Measurements from ENCODE around the gene ICAM1. TPM values are rescaled to one million over a fixed set of nuclear protein-coding genes. Genes with fewer than 3 reads are reported as not detected.

The ICAM1 gene
- total and polyA plus RNA-seq, 2 of the 8 experiments (the other 6 are each of a cell fraction or from before 2014, with no cell fraction given), result 4.0 to 9.4 TPM

DNA sequence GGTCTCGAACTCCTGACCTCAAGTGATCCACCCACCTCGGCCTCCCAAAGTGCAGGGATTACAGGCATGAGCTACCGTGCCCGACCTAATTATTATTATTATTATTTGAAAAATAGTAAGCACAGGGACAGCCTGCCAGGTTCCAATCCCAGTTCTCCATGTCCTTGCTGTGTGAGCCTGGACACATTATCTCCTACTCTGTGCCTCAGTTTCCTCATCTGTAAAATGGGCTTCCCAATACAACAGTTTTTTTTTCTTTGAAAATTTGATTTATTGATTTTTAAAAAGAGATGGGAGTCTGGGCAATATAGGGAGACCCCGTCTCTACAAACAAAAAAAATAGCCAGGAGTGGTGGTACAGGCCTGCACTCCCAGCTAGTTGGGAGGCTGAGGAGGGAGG, 35.4 kb downstream of the ICAM1 start:
- WGBS, 2 experiments (ENCODE audit: extremely low coverage in 1 of 2, insufficient coverage in 1 of 2, insufficient read length in 1 of 2, insufficient replicate concordance in 2 of 2, low coverage in 1 of 2, low lambda C conversion rate in 2 of 2, missing lambda C conversion rate in 1 of 2), result 91% methylated on average over 5 of the region's 5 CpGs; no CpG with 5 or more reads in 1 of the 2 experiments
- H4K8ac ChIP-seq (ENCODE audit: extremely low read depth, insufficient read depth, low read length), result no peak overlapping the region
- TF ChIP-seq, protein P1, sequence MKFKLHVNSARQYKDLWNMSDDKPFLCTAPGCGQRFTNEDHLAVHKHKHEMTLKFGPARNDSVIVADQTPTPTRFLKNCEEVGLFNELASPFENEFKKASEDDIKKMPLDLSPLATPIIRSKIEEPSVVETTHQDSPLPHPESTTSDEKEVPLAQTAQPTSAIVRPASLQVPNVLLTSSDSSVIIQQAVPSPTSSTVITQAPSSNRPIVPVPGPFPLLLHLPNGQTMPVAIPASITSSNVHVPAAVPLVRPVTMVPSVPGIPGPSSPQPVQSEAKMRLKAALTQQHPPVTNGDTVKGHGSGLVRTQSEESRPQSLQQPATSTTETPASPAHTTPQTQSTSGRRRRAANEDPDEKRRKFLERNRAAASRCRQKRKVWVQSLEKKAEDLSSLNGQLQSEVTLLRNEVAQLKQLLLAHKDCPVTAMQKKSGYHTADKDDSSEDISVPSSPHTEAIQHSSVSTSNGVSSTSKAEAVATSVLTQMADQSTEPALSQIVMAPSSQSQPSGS (IDR thresholded peaks at IDR 0.05; ENCODE audit: low read length), result no peak
- TF ChIP-seq CREB1 (IDR thresholded peaks at IDR 0.05) (no peak), SP1 (IDR thresholded peaks at IDR 0.05; ENCODE audit: low read depth, low read length) (no peak), TBP (IDR thresholded peaks at IDR 0.05; ENCODE audit: low read depth, low read length) (no peak), POLR2A (IDR thresholded peaks at IDR 0.05; ENCODE audit: control extremely low read depth in 1 of 2, low read depth in 2 of 2, low read length in 2 of 2) (no peak), POU5F1 (IDR thresholded peaks at IDR 0.05; ENCODE audit: low read depth, low read length) (no peak), SIN3A (conservative IDR thresholded peaks at IDR 0.05 in 1 of 2, IDR thresholded peaks at IDR 0.05 in 1 of 2; ENCODE audit: low read depth in 1 of 2, low read length in 2 of 2) (no peak), KDM5A (IDR thresholded peaks at IDR 0.05; ENCODE audit: low read length) (no peak), PHF8 (conservative IDR thresholded peaks at IDR 0.05; ENCODE audit: low read depth, low read length) (no peak), SRF (IDR thresholded peaks at IDR 0.05; ENCODE audit: low read depth, low read length) (no peak), RFX5 (IDR thresholded peaks at IDR 0.05; ENCODE audit: borderline replicate concordance, low read depth, low read length) (no peak)
- TF ChIP-seq, protein P2, sequence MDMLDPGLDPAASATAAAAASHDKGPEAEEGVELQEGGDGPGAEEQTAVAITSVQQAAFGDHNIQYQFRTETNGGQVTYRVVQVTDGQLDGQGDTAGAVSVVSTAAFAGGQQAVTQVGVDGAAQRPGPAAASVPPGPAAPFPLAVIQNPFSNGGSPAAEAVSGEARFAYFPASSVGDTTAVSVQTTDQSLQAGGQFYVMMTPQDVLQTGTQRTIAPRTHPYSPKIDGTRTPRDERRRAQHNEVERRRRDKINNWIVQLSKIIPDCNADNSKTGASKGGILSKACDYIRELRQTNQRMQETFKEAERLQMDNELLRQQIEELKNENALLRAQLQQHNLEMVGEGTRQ (IDR thresholded peaks at IDR 0.05; ENCODE audit: low read length), result no peak

More for the DNA sequence above, 35.4 kb downstream of the ICAM1 start:
- Histone ChIP-seq H4K5ac (ENCODE audit: insufficient read length, low read depth, low read length) (no peak overlapping the region), H2BK5ac (ENCODE audit: low read depth, low read length) (no peak overlapping the region), H2BK20ac (ENCODE audit: low read length) (no peak overlapping the region), H3K9me3 (ENCODE audit: insufficient read depth in 2 of 2, low read depth in 1 of 2, low read length in 1 of 2) (no peaks in the 10 kb centered on the region), H3K14ac (ENCODE audit: insufficient read length) (no peak overlapping the region), H3K56ac (replicated peaks; ENCODE audit: insufficient read length, low read depth, low read length) (no peak overlapping the region), H2AK5ac (ENCODE audit: low read depth, low read length) (no peak overlapping the region), H3K23ac (ENCODE audit: insufficient read length) (no peak overlapping the region), H3K4me2 (ENCODE audit: insufficient read depth in 1 of 2, low read depth in 2 of 2, low read length in 2 of 2) (no peak overlapping the region), H3K79me1 (ENCODE audit: low read depth, low read length) (no peaks in the 10 kb centered on the region), H3K4me3 (ENCODE audit: extremely low read depth in 1 of 4, insufficient read depth in 2 of 4, low read depth in 3 of 4, low read length in 4 of 4) (no peak overlapping the region), H3K4ac (replicated peaks; ENCODE audit: insufficient read length, low read depth, low read length) (no peak overlapping the region), H3K18ac (ENCODE audit: extremely low read depth, low read length) (no peak overlapping the region), H3K27ac (ENCODE audit: low read depth, low read length) (no peak overlapping the region), H3K4me1 (replicated peaks in 1 of 4; ENCODE audit: control insufficient read depth in 3 of 4, insufficient read depth in 4 of 4, low read length in 3 of 4) (no peaks in the 10 kb centered on the region), H2AFZ (ENCODE audit: low read length) (no peak overlapping the region), H4K20me1 (replicated peaks in 1 of 2; ENCODE audit: control insufficient read depth in 1 of 2, insufficient read depth in 2 of 2, low read length in 2 of 2) (no peaks in the 10 kb centered on the region), H2BK15ac (ENCODE audit: low read length) (no peak overlapping the region), H4K91ac (replicated peaks; ENCODE audit: insufficient read length, low read length) (no peak overlapping the region), H3K23me2 (ENCODE audit: low read depth, low read length) (no peaks in the 10 kb centered on the region), H3K9ac (replicated peaks in 1 of 4; ENCODE audit: extremely low read depth in 1 of 4, low read depth in 3 of 4, low read length in 3 of 4) (no peak overlapping the region), H2BK12ac (ENCODE audit: low read depth, low read length) (no peak overlapping the region), H3K27me3 (replicated peaks in 1 of 4; ENCODE audit: control insufficient read depth in 3 of 4, extremely low read depth in 1 of 4, insufficient read depth in 3 of 4, low read length in 3 of 4) (no peaks in the 10 kb centered on the region), H3K36me3 (ENCODE audit: control insufficient read depth in 2 of 4, insufficient read depth in 4 of 4, low read length in 3 of 4) (peaks cover 0 to 13% (median 0%) of the 10 kb centered on the region in 4 experiments; a peak in 2 of 8 replicates), H3K79me2 (ENCODE audit: control insufficient read depth in 1 of 2, insufficient read depth in 2 of 2, low read length in 2 of 2) (no peaks in the 10 kb centered on the region), H2BK120ac (replicated peaks; ENCODE audit: low read depth, low read length) (no peak overlapping the region)
- no peak for DNase-seq (ENCODE audit: low read depth in 1 of 2, low spot score in 2 of 2)
- POLR2A ChIA-PET (ENCODE audit: partially characterized antibody), result interaction anchor here (0.8 to 1.8 kb wide), 5 partner anchors 8 to 27 kb away, joined by 4 to 7 read pairs (median 4); partner anchors contain the start of gene RAVER1
- CTCF ChIA-PET (ENCODE audit: partially characterized antibody), result interaction anchor here (1.4 to 2.5 kb wide), 4 partner anchors 10 to 82 kb away, joined by 3 to 10 read pairs (median 6); no protein-coding TSS in a partner anchor
- no peak for FAIRE-seq

All from H1 (cell line).